HG03060 (cell line): ENCODE measurements around the gene PAPSS2.

Source experiments
- ATAC-seq: cut with Tn5 transposase; IDR thresholded peaks from one replicate; pipeline ENCODE4 v1.9.1; 2021; ENCODE audit warnings: low read depth, moderate number of reproducible peaks; ENCODE audit not compliant: unreplicated experiment

Gene PAPSS2

GRCh38 chr10:87668324-87669074 lies 8.8 kb downstream of the PAPSS2 start:
- ATAC-seq: no peak

DNA sequence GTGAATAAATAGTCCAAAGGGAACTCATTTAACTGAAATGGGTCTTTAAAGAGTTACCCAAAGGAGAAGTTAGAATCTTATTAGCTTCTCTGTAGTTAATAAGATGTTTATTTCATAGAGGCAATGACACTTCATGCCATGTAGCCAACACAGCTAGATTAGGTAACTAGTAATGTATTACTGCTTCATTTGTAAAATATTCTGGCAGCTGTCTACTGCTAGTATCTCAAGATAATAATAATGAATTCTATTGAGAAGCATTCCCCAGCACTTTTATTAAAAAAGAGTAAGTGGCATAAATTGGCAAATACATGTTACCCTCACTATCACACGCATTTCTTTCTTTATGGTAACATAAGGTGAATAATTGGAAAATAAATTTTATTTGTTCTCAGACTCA lies 10.1 kb downstream of the PAPSS2 start:
- ATAC-seq: no peak

- ATAC-seq: no peak
Observed at GRCh38 chr10:87670586-87670985, 10.9 kb downstream of the PAPSS2 start.

GRCh38 chr10:87671139-87671815 lies 11.6 kb downstream of the PAPSS2 start:
- no peak for ATAC-seq

DNA sequence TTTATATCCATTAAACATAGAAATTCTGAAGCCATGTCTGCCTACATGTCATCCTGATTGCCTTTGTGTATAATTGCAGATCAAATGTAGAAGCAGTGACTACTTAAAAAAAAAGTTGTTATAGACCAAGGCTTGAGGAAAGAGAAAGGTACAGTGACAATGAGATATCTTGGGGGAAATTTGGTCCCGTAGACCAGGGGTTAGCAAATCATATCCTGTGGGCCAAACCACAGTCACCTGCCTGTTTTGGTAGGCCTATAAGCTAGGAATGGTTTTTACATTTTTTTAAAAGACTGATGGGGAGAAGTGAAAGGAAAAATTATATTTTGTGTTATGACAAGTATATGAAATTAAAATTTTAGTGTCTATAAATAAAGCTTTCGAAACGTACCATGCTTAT lies 12.9 kb downstream of the PAPSS2 start:
- ATAC-seq: no peak

- no peak for ATAC-seq
Observed at GRCh38 chr10:87674943-87675342, 15.3 kb downstream of the PAPSS2 start.

DNA sequence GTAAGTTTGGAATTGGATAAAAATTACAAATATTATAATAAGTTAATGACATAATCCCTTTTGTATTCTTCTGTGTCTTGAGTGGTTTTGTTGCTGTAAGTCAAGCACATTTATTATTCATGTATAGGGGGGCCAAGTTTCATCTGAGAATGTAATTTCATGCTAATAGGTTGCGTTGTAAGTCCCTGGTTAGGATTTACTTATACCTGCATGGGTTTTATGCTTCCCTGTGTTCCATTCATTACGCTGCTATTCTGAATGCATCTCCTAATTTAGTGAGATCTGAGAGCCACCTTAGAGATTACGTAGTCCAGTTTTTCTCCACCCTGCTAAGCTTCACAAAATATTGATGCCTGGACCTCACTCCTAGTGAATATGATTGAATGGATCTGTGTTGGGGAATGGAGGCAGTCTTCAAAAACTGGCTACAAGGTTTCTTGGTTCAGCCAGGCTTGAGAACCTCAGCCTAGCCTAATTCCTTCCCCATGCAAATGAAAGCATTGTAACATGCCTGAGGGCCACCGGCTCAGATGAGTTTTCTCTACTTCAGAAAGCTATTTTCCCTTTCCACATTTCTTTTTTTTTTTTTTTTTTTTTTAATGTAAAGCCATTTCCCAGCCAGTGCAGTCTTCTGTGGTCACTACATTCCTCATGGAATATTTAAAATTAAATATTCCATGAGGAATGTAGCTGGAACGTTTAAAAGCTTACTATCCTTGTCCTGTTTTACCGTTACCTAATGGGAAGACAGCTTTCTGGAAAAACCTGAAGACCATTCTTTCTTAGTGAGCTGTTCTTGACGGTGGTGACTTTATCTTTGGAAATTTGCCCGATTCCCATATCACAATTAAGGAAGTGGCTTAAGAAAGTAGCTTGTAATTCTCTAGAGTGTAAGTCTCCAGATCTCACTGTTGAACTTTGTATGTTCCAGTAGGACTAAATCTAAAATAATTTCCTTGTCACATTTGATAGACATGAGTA lies 16.0 kb downstream of the PAPSS2 start:
- no peak for ATAC-seq

- ATAC-seq: no peak
Observed at GRCh38 chr10:87677595-87677994, 17.9 kb downstream of the PAPSS2 start.

GRCh38 chr10:87678302-87678701 lies 18.6 kb downstream of the PAPSS2 start:
- ATAC-seq: no peak

- ATAC-seq: no peak
Observed at GRCh38 chr10:87683356-87683755, 23.7 kb downstream of the PAPSS2 start.

DNA sequence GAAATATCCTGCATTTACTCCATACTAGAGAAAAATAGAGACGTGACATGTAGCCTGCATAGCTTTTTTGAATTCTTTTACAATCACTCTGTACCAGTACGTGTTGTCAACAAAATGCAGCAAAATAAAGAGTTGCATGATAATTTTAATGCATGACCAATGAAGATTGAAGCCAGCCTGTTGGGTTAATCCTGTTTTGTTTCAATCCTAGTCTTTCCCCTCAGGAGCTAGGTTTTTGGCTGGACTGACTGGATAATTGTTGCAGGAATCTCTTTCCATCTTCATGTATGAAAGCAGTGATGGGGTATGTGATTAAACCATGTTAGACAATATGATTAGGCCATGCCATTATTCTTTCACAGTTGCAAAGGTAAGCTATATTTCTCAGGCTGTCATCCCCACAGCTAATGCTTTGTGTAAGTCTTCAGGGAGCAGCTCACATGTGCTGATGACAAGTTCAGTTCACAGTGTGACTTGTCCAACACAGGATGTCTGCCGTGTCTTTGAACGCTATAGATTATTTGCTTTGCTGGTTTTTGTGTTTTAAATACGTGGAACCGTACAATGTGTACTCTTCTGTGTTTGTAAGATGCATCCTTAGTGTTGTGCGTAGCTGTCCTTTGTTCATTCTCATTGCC lies 24.4 kb downstream of the PAPSS2 start:
- no peak for ATAC-seq

DNA sequence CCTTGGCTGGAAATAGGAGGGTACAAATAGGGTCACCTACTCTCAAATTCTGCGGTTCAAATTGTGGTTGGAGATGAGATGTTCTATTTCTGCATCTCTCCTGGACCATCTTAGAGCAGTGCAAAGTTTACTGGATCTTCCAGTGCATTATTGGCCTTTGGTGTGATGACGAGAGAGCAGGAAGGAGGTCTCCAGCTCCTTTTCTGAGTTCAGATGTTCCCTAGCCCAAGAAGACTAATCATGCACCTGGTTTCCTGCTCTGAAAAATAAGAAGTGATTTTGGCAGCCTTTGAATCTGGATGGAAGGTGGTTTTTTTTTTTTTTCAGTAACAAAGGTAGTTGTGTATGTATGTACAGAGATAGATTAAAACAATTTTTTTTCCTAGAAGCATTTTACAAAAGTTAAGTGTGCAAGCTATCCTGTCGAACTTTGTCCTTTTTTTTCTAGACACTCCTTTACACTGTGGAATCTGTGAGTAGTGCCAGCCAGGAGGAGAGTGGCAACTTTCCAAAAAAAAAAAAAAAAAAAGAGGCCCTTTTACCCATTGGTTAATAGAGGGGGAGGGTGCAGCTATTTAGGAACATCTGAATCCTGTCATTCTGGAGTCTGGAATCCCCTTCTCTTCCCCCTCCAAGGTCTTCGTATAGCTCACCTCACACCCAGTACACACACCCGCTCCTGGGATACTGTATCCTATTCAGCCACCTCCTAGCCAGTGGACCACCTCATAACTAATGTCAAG lies 26.3 kb downstream of the PAPSS2 start:
- no peak for ATAC-seq

GRCh38 chr10:87691506-87692070 lies 31.9 kb downstream of the PAPSS2 start:
- ATAC-seq: no peak

- no peak for ATAC-seq
Observed at GRCh38 chr10:87692956-87693484, 33.3 kb downstream of the PAPSS2 start.

- ATAC-seq: no peak
Observed at GRCh38 chr10:87694011-87694794, 34.5 kb downstream of the PAPSS2 start.

DNA sequence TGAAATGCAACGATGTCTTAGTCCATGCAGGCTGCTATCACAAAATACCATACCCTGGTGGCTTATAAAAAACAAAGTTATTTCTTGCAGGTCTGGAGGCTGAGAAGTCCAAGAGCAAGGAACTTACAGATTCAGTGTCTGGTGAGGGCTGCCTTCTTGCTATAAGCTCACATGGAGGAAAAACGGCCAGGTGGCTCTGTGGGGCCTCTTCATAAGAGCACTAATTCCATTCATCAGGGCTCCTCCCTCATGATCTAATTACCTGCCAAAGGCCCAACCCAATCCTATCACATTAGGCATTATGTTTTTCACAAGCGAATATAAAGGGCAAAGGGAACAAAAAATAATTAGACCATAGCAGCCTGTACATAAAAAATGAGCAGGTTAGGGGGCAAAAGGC lies 35.4 kb downstream of the PAPSS2 start:
- no peak for ATAC-seq

GRCh38 chr10:87696922-87697745 lies 37.5 kb downstream of the PAPSS2 start:
- ATAC-seq: no peak
